ENCODE data around the gene CSF1.

GRCh38 chr1:109933856-109934711, 23.4 kb downstream of the CSF1 start:
- TF ChIP-seq CTCF (conservative IDR thresholded peaks at IDR 0.05 in 1 of 2, IDR thresholded peaks at IDR 0.05 in 1 of 2; ENCODE audit: low read depth in 1 of 2, low read length in 2 of 2), result no peak
- TF ChIP-seq EZH2 (IDR thresholded peaks at IDR 0.05; ENCODE audit: low read length, missing control alignments), result no peak
